Loucy (cell line): ENCODE data around the gene FZR1.
A peak's percentile ranks its signal among the peaks of the same experiment; 100 is the strongest.

Experiments
- H2AFZ ChIP-seq: fragments of 200-600 bp; sonication (generic); 2 replicates; pipeline ENCODE4 v1.6.0; 2016; ENCODE audit warnings: antibody characterized with exemption, mild to moderate bottlenecking, low read length, moderate library complexity
- H3F3A ChIP-seq: fragments of 200-600 bp; 2 replicates; pipeline ENCODE4 v1.6.0; 2016; ENCODE audit warnings: antibody characterized with exemption, low read depth, mild to moderate bottlenecking
- H3K27me3 ChIP-seq: fragments of 200-600 bp; sonication (generic); 2 replicates; pipeline ENCODE4 v1.6.1; 2014; ENCODE audit warnings: low read length, mild to moderate bottlenecking; ENCODE audit not compliant: insufficient read depth, poor library complexity, severe bottlenecking
- H3K36me3 ChIP-seq: fragments of 200-600 bp; sonication (generic); 2 replicates; pipeline ENCODE4 v1.6.1; 2016; ENCODE audit warnings: low read length; ENCODE audit not compliant: insufficient read depth
- H3K4me1 ChIP-seq: fragments of 200-600 bp; sonication (generic); 2 replicates; pipeline ENCODE4 v1.5.1; 2014; ENCODE audit warnings: low read length, mild to moderate bottlenecking; ENCODE audit not compliant: insufficient read depth, poor library complexity, severe bottlenecking
- H3K4me2 ChIP-seq: fragments of 200-600 bp; sonication (generic); 2 replicates; pipeline ENCODE4 v1.6.0; 2014; ENCODE audit warnings: antibody characterized with exemption, low read length, low read depth, mild to moderate bottlenecking; ENCODE audit not compliant: poor library complexity, severe bottlenecking
- H3K4me3 ChIP-seq: fragments of 200-600 bp; sonication (generic); 2 replicates; pipeline ENCODE4 v1.5.1; 2014; ENCODE audit warnings: low read length, mild to moderate bottlenecking, mixed read lengths; ENCODE audit not compliant: poor library complexity, severe bottlenecking
- H3K79me2 ChIP-seq: fragments of 200-600 bp; sonication (generic); 2 replicates; pipeline ENCODE4 v1.6.1; 2014; ENCODE audit warnings: low read length; ENCODE audit not compliant: insufficient read depth
- H3K9ac ChIP-seq: fragments of 200-600 bp; sonication (generic); 2 replicates; pipeline ENCODE4 v1.6.0; 2014; ENCODE audit warnings: mild to moderate bottlenecking, low read depth, low read length, moderate library complexity; ENCODE audit not compliant: poor library complexity, severe bottlenecking
- H3K9me2 ChIP-seq: fragments of 200-600 bp; sonication (generic); replicated peaks from 2 replicates; pipeline ENCODE4 v1.6.1; 2016; ENCODE audit warnings: low read depth, low read length, mixed read lengths
- H3K9me3 ChIP-seq: fragments of 200-600 bp; sonication (generic); 2 replicates; pipeline ENCODE4 v1.6.1; 2014; ENCODE audit warnings: mild to moderate bottlenecking, antibody characterized with exemption, low read length, low read depth; ENCODE audit not compliant: insufficient read depth
- H4K20me1 ChIP-seq: fragments of 200-600 bp; sonication (generic); 2 replicates; pipeline ENCODE4 v1.6.0; 2014; ENCODE audit warnings: antibody characterized with exemption, low read length, mild to moderate bottlenecking; ENCODE audit not compliant: insufficient read depth, poor library complexity, severe bottlenecking
- CTCF ChIP-seq: fragments of 200-600 bp; sonication (generic); conservative IDR thresholded peaks from 2 replicates; pipeline ENCODE4 v1.5.1; 2014; ENCODE audit warnings: mild to moderate bottlenecking, antibody characterized with exemption, low read length
- EZH2phosphoT487 ChIP-seq: fragments of 200-600 bp; IDR thresholded peaks from 2 replicates; pipeline ENCODE4 v1.6.1; 2018; ENCODE audit warnings: antibody characterized with exemption, mild to moderate bottlenecking, moderate library complexity, borderline replicate concordance

Gene FZR1

GRCh38 chr19:3468211-3468610 is 37.9 kb upstream of the FZR1 start:
- Histone ChIP-seq H3K9me2 (no peaks in the 10 kb centered on the region), H4K20me1 (peaks cover 8% of the 10 kb centered on the region), H3K79me2 (peaks cover 9% of the 10 kb centered on the region; the same call in 1 of the 2 replicates), H3K27me3 (no peaks in the 10 kb centered on the region), H3K4me2 (no peak overlapping the region), H3K4me1 (no peaks in the 10 kb centered on the region), H2AFZ (no peak overlapping the region), H3K36me3 (0 out of 2 replicates have a peak, but pooled peaks cover under 1% of the 10 kb centered on the region), H3K9me3 (no peaks in the 10 kb centered on the region), H3K9ac (no peak overlapping the region), H3F3A (peaks cover 5% of the 10 kb centered on the region; the same call in 1 of the 2 replicates), H3K4me3 (no peak overlapping the region)
- TF ChIP-seq EZH2phosphoT487 = no peak
- no peak for TF ChIP-seq CTCF

GRCh38 chr19:3469638-3470499 is 36.2 kb upstream of the FZR1 start:
- Histone ChIP-seq H3K9me3 (no peaks in the 10 kb centered on the region), H3K27me3 (no peaks in the 10 kb centered on the region), H3K79me2 (peaks cover 21% of the 10 kb centered on the region; the same call in 1 of the 2 replicates), H3F3A (peaks cover 5% of the 10 kb centered on the region; the same call in 1 of the 2 replicates), H3K9me2 (no peaks in the 10 kb centered on the region), H2AFZ (no peak overlapping the region), H3K4me1 (peaks cover 2% of the 10 kb centered on the region), H3K36me3 (peaks cover 7% of the 10 kb centered on the region; the same call in 1 of the 2 replicates), H3K9ac (no peak overlapping the region), H4K20me1 (peaks cover 16% of the 10 kb centered on the region), H3K4me2 (no peak overlapping the region), H3K4me3 (no peak overlapping the region)
- no peak for TF ChIP-seq EZH2phosphoT487
- TF ChIP-seq CTCF = peak; percentile 18; the same call in 1 of the 2 replicates

GRCh38 chr19:3470500-3471128 is 35.5 kb upstream of the FZR1 start:
- Histone ChIP-seq H3K4me3 (no peak overlapping the region), H3K9ac (no peak overlapping the region), H3K27me3 (no peaks in the 10 kb centered on the region), H3K9me3 (no peaks in the 10 kb centered on the region), H3K36me3 (peaks cover 9% of the 10 kb centered on the region; the same call in 1 of the 2 replicates), H4K20me1 (peaks cover 16% of the 10 kb centered on the region), H3F3A (peaks cover 4% of the 10 kb centered on the region; the same call in 1 of the 2 replicates), H3K79me2 (peaks cover 28% of the 10 kb centered on the region), H3K9me2 (no peaks in the 10 kb centered on the region), H3K4me2 (no peak overlapping the region), H3K4me1 (peaks cover 8% of the 10 kb centered on the region), H2AFZ (no peak overlapping the region)
- TF ChIP-seq CTCF = no peak
- no peak for TF ChIP-seq EZH2phosphoT487
